ENCODE measurements around the gene ACD.

ACD gene

DNA sequence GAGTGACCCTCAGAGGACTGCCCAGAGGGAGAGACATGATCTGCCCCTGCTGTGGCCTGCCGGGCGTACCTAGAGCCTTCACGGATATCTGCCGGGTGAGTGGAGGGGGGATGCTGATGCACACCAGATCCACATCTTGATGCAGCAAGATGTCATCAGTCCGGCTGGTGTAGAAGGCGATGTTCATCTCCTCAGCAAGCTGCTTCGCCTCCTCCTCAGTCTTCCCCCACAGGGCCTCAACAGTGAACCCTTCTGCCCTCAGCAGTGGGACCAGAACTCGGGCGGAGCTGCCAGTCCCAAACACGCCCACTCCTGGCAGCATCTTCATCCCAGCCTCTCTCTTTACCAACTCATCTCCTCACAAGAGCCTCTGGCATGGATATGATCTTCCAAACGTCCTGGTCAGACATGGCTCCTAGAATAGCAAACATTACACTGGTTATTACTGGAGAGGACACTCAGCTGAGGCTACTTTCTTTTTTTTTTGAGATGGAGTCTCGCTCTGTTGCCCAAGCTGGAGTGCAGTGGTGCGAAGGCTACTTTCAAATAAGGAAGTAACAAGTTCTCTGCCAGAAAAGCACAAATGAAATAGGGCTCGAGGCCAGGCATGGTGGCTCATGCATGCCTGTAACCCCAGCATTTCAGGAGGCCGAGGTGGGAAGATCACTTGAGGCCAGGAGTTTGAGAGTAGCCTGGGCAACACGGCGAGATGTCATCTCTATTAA lies 25.5 kb upstream of the ACD start:
- POLR2A ChIA-PET: interaction anchor here (0.5 kb wide), 1 partner anchor 243 kb away, joined by 3 read pairs; no protein-coding TSS in a partner anchor
- DNase-seq: no peak
- CTCF ChIA-PET: interaction anchor here (1.8 kb wide), 1 partner anchor 13 kb away, joined by 5 read pairs; no protein-coding TSS in a partner anchor
- WGBS (ENCODE audit: insufficient coverage): 98% methylated on average over 12 of the region's 17 CpGs
- Histone ChIP-seq H3K27ac (ENCODE audit: insufficient read depth in 1 of 2, low read depth in 1 of 2, low read length in 2 of 2, poor library complexity in 1 of 2, severe bottlenecking in 2 of 2) (no peak overlapping the region), H3K9me3 (ENCODE audit: control extremely low read depth in 1 of 5, control insufficient read depth in 4 of 5, insufficient read depth in 2 of 5, low read depth in 1 of 5, low read length in 4 of 5) (no peaks in the 10 kb centered on the region), H3K4me1 (ENCODE audit: control extremely low read depth in 1 of 4, control insufficient read depth in 4 of 4, insufficient read depth in 4 of 4, low read length in 3 of 4) (no peaks in the 10 kb centered on the region), H3K36me3 (ENCODE audit: control insufficient read depth in 4 of 4, insufficient read depth in 4 of 4, low read length in 3 of 4) (peaks cover 6 to 32% (median 20%) of the 10 kb centered on the region in 4 experiments), H3K27me3 (replicated peaks in 2 of 5; ENCODE audit: control insufficient read depth in 4 of 5, insufficient read depth in 5 of 5, low read length in 4 of 5) (no peaks in the 10 kb centered on the region), H3K4me3 (ENCODE audit: control insufficient read depth in 1 of 7, extremely low read depth in 1 of 7, insufficient read depth in 4 of 7, low read depth in 2 of 7, low read length in 6 of 7) (no peak overlapping the region)

DNA sequence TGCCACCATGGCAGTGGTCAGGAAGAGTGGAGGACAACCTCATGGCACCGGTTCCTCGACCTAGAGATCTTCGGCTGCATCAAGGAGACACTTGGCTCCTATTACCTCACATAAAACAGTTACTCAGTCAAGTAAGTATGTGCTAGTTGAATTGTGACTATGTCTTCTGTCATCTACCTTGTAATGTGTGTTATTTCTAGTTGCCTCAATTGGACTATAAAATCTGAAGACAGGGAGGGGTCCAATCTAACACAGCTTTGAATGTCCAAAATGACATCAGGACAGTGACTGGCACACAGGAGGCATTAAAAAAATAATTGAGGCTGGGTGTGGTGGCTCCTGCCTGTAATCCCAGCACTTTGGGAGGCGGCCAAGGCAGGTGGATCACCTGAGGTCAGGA lies 23.7 kb upstream of the ACD start:
- Histone ChIP-seq H3K27ac (ENCODE audit: insufficient read depth in 1 of 2, low read depth in 1 of 2, low read length in 2 of 2, poor library complexity in 1 of 2, severe bottlenecking in 2 of 2) (no peak overlapping the region), H3K4me1 (ENCODE audit: control extremely low read depth in 1 of 4, control insufficient read depth in 4 of 4, insufficient read depth in 4 of 4, low read length in 3 of 4) (no peaks in the 10 kb centered on the region), H3K9me3 (ENCODE audit: control extremely low read depth in 1 of 5, control insufficient read depth in 4 of 5, insufficient read depth in 2 of 5, low read depth in 1 of 5, low read length in 4 of 5) (no peaks in the 10 kb centered on the region), H3K4me3 (ENCODE audit: control insufficient read depth in 1 of 7, extremely low read depth in 1 of 7, insufficient read depth in 4 of 7, low read depth in 2 of 7, low read length in 6 of 7) (no peak overlapping the region), H3K36me3 (ENCODE audit: control insufficient read depth in 4 of 4, insufficient read depth in 4 of 4, low read length in 3 of 4) (peaks cover 6 to 32% (median 25%) of the 10 kb centered on the region in 4 experiments), H3K27me3 (replicated peaks in 2 of 5; ENCODE audit: control insufficient read depth in 4 of 5, insufficient read depth in 5 of 5, low read length in 4 of 5) (no peaks in the 10 kb centered on the region)
- ChIA-PET CTCF (interaction anchor here (0.7 to 3.9 kb wide), 3 partner anchors 11 to 181 kb away, joined by 3 to 15 read pairs (median 3); no protein-coding TSS in a partner anchor), POLR2A (no interaction called here)
- no CpG with 5 or more reads among the region's 4 CpGs for WGBS (ENCODE audit: insufficient coverage)
- DNase-seq: no peak

DNA sequence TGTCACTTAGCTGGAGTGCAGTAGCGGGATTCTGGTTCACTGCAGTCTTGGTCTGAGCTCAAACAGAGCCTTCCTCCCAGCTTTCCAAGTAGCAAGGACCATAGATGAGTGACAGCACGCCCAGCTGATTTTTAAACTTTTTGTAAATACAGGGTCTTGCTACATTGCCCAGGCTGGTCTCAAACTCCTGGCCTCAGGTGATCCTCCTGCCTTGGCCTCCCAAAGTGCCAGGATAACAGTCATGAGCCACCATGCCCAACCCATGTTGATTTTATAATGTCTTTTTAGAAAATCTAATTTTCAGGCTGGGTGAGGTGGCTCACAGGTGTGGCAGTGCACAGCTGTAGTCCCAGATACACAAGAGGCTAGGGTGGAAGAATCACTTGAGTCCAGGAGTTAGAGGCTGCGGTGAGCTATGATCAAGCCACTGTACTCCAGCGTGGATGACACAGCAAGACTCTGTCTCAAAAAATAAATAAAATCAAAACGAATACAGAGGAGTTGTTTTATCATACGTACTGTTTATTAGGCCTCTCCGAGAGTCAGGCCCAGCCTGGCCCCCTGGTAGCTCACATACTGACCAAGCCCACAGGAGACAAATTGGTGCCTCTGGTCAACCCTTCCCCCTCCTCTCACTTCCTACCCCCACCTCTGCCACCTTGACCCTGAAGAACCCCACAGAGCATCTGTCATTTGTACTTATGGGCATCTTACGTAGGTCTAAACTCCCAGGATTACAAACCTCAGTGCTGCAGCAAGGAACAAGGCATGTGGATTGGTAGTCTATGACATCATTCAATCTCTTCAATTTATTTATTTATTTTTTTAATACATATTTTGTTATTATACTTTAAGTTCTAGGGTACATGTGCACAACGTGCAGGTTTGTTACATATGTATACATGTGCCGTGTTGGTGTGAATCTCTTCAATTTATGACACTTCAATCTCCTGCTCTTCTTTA lies 20.2 kb upstream of the ACD start:
- no peaks in the 10 kb centered on the region for H3K9me3 ChIP-seq (ENCODE audit: control extremely low read depth in 1 of 5, control insufficient read depth in 4 of 5, insufficient read depth in 2 of 5, low read depth in 1 of 5, low read length in 4 of 5)
- WGBS (ENCODE audit: insufficient coverage): 100% methylated on average over 4 of the region's 10 CpGs
- ChIA-PET POLR2A (no interaction called here), CTCF (interaction anchor here (1.4 to 3.9 kb wide), 3 partner anchors 7 to 187 kb away, joined by 3 to 15 read pairs (median 6); no protein-coding TSS in a partner anchor)
- H3K36me3 ChIP-seq (ENCODE audit: control insufficient read depth in 4 of 4, insufficient read depth in 4 of 4, low read length in 3 of 4): peaks cover 6 to 33% (median 22%) of the 10 kb centered on the region in 4 experiments
- H3K4me3 ChIP-seq (ENCODE audit: control insufficient read depth in 1 of 7, extremely low read depth in 1 of 7, insufficient read depth in 4 of 7, low read depth in 2 of 7, low read length in 6 of 7): no peak overlapping the region
- H3K4me1 ChIP-seq (ENCODE audit: control extremely low read depth in 1 of 4, control insufficient read depth in 4 of 4, insufficient read depth in 4 of 4, low read length in 3 of 4): peaks cover 0 to 3% (median 1%) of the 10 kb centered on the region in 4 experiments
- no peak for DNase-seq
- no peaks in the 10 kb centered on the region for H3K27me3 ChIP-seq (replicated peaks in 2 of 5; ENCODE audit: control insufficient read depth in 4 of 5, insufficient read depth in 5 of 5, low read length in 4 of 5)
- no peak overlapping the region for H3K27ac ChIP-seq (ENCODE audit: insufficient read depth in 1 of 2, low read depth in 1 of 2, low read length in 2 of 2, poor library complexity in 1 of 2, severe bottlenecking in 2 of 2)

DNA sequence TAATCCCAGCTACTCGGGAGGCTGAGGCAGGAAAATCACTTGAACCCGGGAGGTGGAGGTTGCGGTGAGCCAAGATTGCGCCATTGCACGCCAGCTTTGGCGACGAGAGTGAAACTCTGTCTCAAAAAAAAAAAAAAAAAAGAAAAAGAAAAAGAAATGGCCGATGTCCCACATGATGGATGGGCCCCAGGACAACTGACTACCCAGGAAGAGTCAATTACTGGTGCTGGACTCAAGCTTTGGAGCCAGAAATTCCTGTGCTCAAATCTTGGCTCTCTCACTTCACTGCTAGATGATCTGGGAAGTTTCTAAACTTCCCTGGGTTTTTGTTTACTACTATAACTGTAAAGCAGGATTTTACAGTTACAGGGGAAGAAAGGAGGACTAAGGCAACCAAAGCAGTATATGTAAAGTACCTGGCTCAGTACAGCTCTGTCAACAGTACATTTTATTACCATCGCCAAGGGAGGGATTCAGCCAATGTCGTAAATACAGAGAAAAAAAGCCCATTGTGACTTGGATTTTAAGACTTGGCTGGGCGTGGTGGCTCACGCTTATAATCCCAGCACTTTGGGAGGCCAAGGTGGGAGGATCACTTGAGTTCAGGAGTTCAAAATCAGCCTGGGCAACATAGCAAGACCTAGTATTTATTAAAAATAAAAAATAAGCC lies 18.4 kb upstream of the ACD start:
- Histone ChIP-seq H3K27ac (ENCODE audit: insufficient read depth in 1 of 2, low read depth in 1 of 2, low read length in 2 of 2, poor library complexity in 1 of 2, severe bottlenecking in 2 of 2) (no peak overlapping the region), H3K4me1 (ENCODE audit: control extremely low read depth in 1 of 4, control insufficient read depth in 4 of 4, insufficient read depth in 4 of 4, low read length in 3 of 4) (peaks cover 3 to 14% (median 13%) of the 10 kb centered on the region in 4 experiments), H3K4me3 (ENCODE audit: control insufficient read depth in 1 of 7, extremely low read depth in 1 of 7, insufficient read depth in 4 of 7, low read depth in 2 of 7, low read length in 6 of 7) (no peak overlapping the region), H3K36me3 (ENCODE audit: control insufficient read depth in 4 of 4, insufficient read depth in 4 of 4, low read length in 3 of 4) (peaks cover 6 to 21% (median 13%) of the 10 kb centered on the region in 4 experiments), H3K27me3 (replicated peaks in 2 of 5; ENCODE audit: control insufficient read depth in 4 of 5, insufficient read depth in 5 of 5, low read length in 4 of 5) (no peaks in the 10 kb centered on the region), H3K9me3 (ENCODE audit: control extremely low read depth in 1 of 5, control insufficient read depth in 4 of 5, insufficient read depth in 2 of 5, low read depth in 1 of 5, low read length in 4 of 5) (no peaks in the 10 kb centered on the region)
- ChIA-PET CTCF (interaction anchor here (1.0 to 1.2 kb wide), 2 partner anchors 138 to 162 kb away, joined by 3 read pairs; no protein-coding TSS in a partner anchor), POLR2A (interaction anchor here (0.6 kb wide), 1 partner anchor 616 kb away, joined by 3 read pairs; no protein-coding TSS in a partner anchor)
- 97% methylated on average over 10 of the region's 12 CpGs for WGBS (ENCODE audit: insufficient coverage)
- DNase-seq: no peak

DNA sequence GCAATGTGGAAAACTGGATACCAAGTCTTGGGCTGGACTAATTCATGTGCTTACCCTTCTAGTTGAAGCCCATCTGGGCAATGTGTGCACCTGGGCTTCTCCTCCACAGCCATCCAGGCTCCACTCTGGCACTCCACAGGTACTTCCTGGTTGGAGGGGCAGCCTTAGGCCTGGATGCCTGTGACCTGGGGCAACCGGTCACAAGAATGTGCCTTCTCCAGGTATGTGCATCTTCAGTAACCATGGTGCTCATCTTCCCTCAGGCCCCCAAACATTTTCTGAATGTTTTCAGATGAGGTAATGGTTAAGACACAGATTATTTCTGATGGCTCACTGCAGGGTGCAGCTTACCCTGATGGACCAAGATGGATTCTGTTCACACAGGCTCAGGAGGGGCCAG lies 17.7 kb upstream of the ACD start:
- POLR2A ChIA-PET: interaction anchor here (0.6 kb wide), 1 partner anchor 617 kb away, joined by 3 read pairs; no protein-coding TSS in a partner anchor
- Histone ChIP-seq H3K36me3 (ENCODE audit: control insufficient read depth in 4 of 4, insufficient read depth in 4 of 4, low read length in 3 of 4) (peaks cover 4 to 16% (median 10%) of the 10 kb centered on the region in 4 experiments), H3K9me3 (ENCODE audit: control extremely low read depth in 1 of 5, control insufficient read depth in 4 of 5, insufficient read depth in 2 of 5, low read depth in 1 of 5, low read length in 4 of 5) (no peaks in the 10 kb centered on the region), H3K4me3 (ENCODE audit: control insufficient read depth in 1 of 7, extremely low read depth in 1 of 7, insufficient read depth in 4 of 7, low read depth in 2 of 7, low read length in 6 of 7) (no peak overlapping the region), H3K27ac (ENCODE audit: insufficient read depth in 1 of 2, low read depth in 1 of 2, low read length in 2 of 2, poor library complexity in 1 of 2, severe bottlenecking in 2 of 2) (no peak overlapping the region), H3K27me3 (replicated peaks in 2 of 5; ENCODE audit: control insufficient read depth in 4 of 5, insufficient read depth in 5 of 5, low read length in 4 of 5) (no peaks in the 10 kb centered on the region), H3K4me1 (ENCODE audit: control extremely low read depth in 1 of 4, control insufficient read depth in 4 of 4, insufficient read depth in 4 of 4, low read length in 3 of 4) (peaks cover 6 to 21% (median 20%) of the 10 kb centered on the region in 4 experiments)
- CTCF ChIA-PET: interaction anchor here (1.1 to 1.2 kb wide), 2 partner anchors 9 to 161 kb away, joined by 3 read pairs; no protein-coding TSS in a partner anchor
- WGBS (ENCODE audit: insufficient coverage): no CpG with 5 or more reads among the region's 1 CpG
- no peak for DNase-seq

DNA sequence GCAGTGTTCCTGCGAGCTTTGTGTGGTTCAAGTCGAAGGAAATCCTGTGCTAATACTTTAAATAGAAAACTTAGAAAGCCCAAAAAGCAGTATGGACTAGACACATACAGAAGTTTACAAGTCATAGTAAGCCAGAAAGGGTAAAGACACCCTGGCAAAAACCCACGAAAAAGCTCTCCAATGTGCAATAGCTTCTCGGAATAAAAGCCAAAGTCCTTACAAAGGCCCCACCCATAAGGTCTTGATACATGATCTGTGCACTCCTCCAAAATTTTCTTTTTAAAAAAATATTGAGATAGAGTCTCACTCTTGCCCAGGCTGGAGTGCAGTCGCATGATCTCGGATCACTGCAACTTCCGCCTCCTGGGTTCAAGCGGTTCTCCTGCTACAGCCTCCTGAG lies 16.9 kb upstream of the ACD start:
- Histone ChIP-seq H3K27ac (ENCODE audit: insufficient read depth in 1 of 2, low read depth in 1 of 2, low read length in 2 of 2, poor library complexity in 1 of 2, severe bottlenecking in 2 of 2) (no peak overlapping the region), H3K27me3 (replicated peaks in 2 of 5; ENCODE audit: control insufficient read depth in 4 of 5, insufficient read depth in 5 of 5, low read length in 4 of 5) (no peaks in the 10 kb centered on the region), H3K4me1 (ENCODE audit: control extremely low read depth in 1 of 4, control insufficient read depth in 4 of 4, insufficient read depth in 4 of 4, low read length in 3 of 4) (peaks cover 6 to 23% (median 20%) of the 10 kb centered on the region in 4 experiments), H3K9me3 (ENCODE audit: control extremely low read depth in 1 of 5, control insufficient read depth in 4 of 5, insufficient read depth in 2 of 5, low read depth in 1 of 5, low read length in 4 of 5) (no peaks in the 10 kb centered on the region), H3K36me3 (ENCODE audit: control insufficient read depth in 4 of 4, insufficient read depth in 4 of 4, low read length in 3 of 4) (peaks cover 0 to 16% (median 9%) of the 10 kb centered on the region in 4 experiments), H3K4me3 (ENCODE audit: control insufficient read depth in 1 of 7, extremely low read depth in 1 of 7, insufficient read depth in 4 of 7, low read depth in 2 of 7, low read length in 6 of 7) (no peak overlapping the region)
- ChIA-PET CTCF (interaction anchor here (0.8 to 1.1 kb wide), 2 partner anchors 9 to 138 kb away, joined by 3 to 5 read pairs; no protein-coding TSS in a partner anchor), POLR2A (interaction anchor here (0.6 kb wide), 1 partner anchor 606 kb away, joined by 3 read pairs; no protein-coding TSS in a partner anchor)
- no peak for DNase-seq
- whole genome bisulfite sequencing (ENCODE audit: insufficient coverage): 98% methylated on average over 7 of the region's 8 CpGs
